GM18873 (cell line): ENCODE results near the gene CADPS2.

Source experiments
- ATAC-seq: cut with Tn5 transposase; IDR thresholded peaks from one replicate; pipeline ENCODE4 v1.9.1; 2021; ENCODE audit warnings: mild to moderate bottlenecking, moderate library complexity, moderate number of reproducible peaks; ENCODE audit not compliant: unreplicated experiment, low FRiP score

The CADPS2 gene

GRCh38 chr7:122413339-122413738 is 472.9 kb downstream of the CADPS2 start:
- no peak for ATAC-seq

- ATAC-seq: no peak
Observed at GRCh38 chr7:122412883-122413282, 473.4 kb downstream of the CADPS2 start.

GRCh38 chr7:122412441-122412840 is 473.8 kb downstream of the CADPS2 start:
- ATAC-seq: no peak

GRCh38 chr7:122407195-122407594 is 479.1 kb downstream of the CADPS2 start:
- ATAC-seq: no peak

GRCh38 chr7:122403113-122403512 is 483.1 kb downstream of the CADPS2 start:
- no peak for ATAC-seq

- ATAC-seq: no peak
Observed at GRCh38 chr7:122402235-122402634, 484.0 kb downstream of the CADPS2 start.

- no peak for ATAC-seq
Observed at GRCh38 chr7:122397381-122397780, 488.9 kb downstream of the CADPS2 start.

GRCh38 chr7:122394512-122394911 is 491.7 kb downstream of the CADPS2 start:
- ATAC-seq: no peak

GRCh38 chr7:122384528-122384927 is 501.7 kb downstream of the CADPS2 start:
- ATAC-seq: no peak

- peak; percentile 89 for ATAC-seq
Observed at GRCh38 chr7:122383934-122384333, 502.3 kb downstream of the CADPS2 start.

GRCh38 chr7:122380992-122381391 is 505.3 kb downstream of the CADPS2 start:
- no peak for ATAC-seq

- no peak for ATAC-seq
Observed at GRCh38 chr7:122379491-122379890, 506.8 kb downstream of the CADPS2 start.

- ATAC-seq: no peak
Observed at GRCh38 chr7:122369756-122370155, 516.5 kb downstream of the CADPS2 start.

- ATAC-seq: no peak
Observed at GRCh38 chr7:122364761-122365280, 521.4 kb downstream of the CADPS2 start.

GRCh38 chr7:122363144-122363543 is 523.1 kb downstream of the CADPS2 start:
- no peak for ATAC-seq

- no peak for ATAC-seq
Observed at GRCh38 chr7:122362473-122362872, 523.8 kb downstream of the CADPS2 start.

GRCh38 chr7:122354656-122355055 is 531.6 kb downstream of the CADPS2 start:
- no peak for ATAC-seq

- ATAC-seq: no peak
Observed at GRCh38 chr7:122352454-122352853, 533.8 kb downstream of the CADPS2 start.

- no peak for ATAC-seq
Observed at GRCh38 chr7:122350701-122351100, 535.6 kb downstream of the CADPS2 start.

GRCh38 chr7:122344303-122344620 is 542.0 kb downstream of the CADPS2 start:
- ATAC-seq: no peak

GRCh38 chr7:122343601-122344302 is 542.5 kb downstream of the CADPS2 start:
- ATAC-seq: no peak

GRCh38 chr7:122340427-122340826 is 545.8 kb downstream of the CADPS2 start:
- ATAC-seq: no peak
